GM18858 (cell line): ENCODE measurements around the gene OTOF.

Experiments used
- ATAC-seq: cut with Tn5 transposase; IDR thresholded peaks from one replicate; pipeline ENCODE4 v1.9.1; 2021; ENCODE audit not compliant: unreplicated experiment

The OTOF gene

GRCh38 chr2:26477911-26478253 is at the start of gene OTOF:
TSS of gene OTOF (minus strand) at chr2:26478124.
- ATAC-seq = no peak

DNA sequence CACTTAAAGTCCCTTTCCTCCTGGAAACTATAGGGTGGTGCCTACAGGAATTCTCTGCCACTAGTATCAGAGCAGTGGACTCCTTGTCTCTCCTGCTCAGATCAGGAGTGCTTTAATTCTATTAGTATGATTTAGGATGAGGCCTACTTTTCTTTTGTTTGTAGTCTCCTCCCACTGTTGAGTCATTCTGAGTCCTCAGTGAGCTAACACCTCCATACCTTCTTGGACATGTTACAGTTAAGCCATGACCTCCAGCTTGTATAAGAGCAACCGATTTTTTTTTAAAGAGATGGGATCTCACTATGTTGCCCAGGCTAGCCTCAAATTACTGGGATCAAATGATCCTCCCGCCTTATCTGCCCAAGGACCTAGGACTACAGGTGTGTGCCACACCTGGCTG is 48.7 kb upstream of the OTOF start:
- ATAC-seq = no peak

- no peak for ATAC-seq
These were observed 48.2 kb upstream of the OTOF start for GRCh38 chr2:26526105-26526504.

DNA sequence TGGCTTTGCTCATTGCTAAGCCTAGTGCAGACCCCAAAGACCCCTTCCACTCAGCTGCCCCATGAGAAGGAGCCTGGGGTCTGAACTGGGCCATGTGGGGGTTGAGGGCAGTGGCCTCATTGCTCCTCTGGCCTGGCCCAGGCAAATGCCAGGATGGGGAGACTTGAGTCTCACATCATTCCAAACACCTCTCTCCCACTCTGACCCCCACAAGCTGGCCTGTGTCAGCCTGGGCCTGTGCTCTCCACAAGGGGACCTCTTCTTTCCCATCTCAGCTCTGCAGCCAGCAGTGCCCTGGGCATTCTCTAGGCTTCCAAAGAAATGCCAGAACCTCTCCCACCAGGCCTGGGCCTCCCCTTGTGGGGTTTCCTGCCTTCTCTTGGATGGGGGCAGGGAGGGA is 45.8 kb upstream of the OTOF start:
- no peak for ATAC-seq

- ATAC-seq = no peak
These were observed 44.8 kb upstream of the OTOF start for GRCh38 chr2:26522751-26523171.

DNA sequence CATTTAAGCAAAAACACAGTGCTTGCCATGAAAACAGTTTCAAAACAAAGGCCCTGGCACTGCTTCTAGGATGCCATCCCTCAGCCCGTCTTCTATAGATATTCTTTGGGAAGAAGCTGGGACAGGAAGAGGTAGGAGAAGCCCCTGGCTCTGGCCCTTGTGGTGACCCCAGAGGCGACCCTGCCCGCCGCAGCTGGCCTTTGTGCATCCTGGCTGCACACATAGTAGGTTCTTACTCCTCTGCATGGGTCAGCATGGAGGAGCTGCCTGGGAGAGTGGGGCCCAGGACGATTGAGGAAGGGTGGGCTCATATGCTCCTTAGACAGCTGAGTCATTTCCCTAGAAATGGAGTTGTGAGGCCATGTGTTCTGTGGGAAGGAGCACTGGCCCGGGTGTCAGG is 44.4 kb upstream of the OTOF start:
- ATAC-seq = no peak

DNA sequence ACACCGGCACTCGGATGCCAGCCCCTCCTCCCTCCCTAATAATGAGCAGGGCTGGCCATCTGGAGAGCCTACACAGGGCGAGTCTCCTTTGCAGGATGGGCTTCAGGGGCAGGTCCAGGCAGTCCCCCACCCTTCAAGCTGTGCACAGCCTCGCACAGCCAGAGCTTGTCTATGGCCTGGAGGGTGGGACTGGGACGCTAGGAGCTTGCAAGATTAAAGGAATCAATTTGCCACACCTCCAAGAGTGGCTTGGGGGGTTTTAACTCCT is 43.9 kb upstream of the OTOF start:
- no peak for ATAC-seq

GRCh38 chr2:26521054-26521912 is 43.4 kb upstream of the OTOF start:
- no peak for ATAC-seq

DNA sequence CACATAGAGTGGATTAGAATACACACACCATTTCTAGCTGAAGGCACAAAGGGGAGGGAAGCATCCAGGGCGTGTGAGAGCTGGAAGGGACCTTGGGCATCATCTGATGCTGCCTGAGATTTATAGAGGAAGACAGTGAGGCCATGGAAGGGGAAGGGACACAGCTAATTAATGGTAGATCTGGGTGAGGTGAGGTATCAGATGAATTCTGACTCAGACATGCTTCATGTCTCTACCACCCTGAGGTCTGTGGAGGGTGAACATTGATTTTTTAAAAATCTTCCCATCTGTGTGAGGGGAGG is 42.2 kb upstream of the OTOF start:
- ATAC-seq = no peak

DNA sequence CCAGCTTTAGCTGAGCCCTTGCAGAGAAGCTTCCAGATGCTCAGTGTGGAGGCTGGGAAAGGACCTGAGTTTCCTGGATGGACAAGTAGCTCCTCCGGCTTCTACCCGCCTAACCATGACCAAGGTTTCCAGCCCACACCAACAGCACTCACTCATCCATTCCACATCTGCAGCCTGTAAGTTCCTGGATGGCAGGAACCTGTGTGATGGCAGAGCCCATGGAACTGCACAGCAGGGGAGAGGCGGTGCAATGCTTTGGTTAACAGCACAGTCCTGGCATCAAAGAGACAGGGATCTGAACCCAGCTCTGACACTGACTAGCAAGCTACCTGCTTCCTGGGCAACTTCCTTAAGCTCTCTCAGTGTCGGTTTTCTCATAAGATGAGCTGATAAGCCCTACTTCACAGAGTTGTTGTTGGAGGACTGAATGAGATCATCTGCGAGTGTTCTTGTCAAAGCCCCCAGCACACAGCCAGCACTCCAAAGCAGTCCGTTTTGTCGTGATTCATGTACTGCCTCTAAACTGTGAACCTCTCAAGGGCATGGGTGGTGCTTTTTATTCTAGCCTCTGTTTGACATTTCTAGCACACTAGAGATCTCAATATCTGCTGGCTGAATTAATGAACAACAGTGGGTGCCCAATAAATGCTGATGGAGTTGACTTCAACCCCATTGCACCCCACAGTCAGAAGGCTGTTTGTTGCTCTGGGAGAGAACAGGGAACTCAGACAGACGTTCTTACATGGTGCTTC is 41.6 kb upstream of the OTOF start:
- ATAC-seq = no peak

DNA sequence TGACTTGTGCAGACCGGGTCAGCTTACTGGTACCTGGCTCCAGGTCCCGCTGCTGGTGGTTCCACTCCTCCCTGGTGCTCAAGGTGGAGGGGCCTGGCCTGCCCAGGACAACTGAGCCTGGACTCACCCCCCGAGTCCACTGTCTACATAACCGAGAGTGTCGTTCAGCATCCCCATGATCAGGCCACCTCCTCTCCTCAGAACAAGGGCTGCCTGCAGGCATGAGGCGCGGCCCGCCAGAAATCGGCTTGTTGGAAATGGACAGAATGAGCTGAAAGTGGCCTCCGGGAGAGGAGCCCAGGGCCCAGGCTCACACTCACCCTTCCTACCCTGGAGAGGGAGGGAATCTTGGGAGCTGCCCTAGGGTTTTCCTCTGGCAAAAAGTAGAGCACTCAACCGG is 38.9 kb upstream of the OTOF start:
- no peak for ATAC-seq

DNA sequence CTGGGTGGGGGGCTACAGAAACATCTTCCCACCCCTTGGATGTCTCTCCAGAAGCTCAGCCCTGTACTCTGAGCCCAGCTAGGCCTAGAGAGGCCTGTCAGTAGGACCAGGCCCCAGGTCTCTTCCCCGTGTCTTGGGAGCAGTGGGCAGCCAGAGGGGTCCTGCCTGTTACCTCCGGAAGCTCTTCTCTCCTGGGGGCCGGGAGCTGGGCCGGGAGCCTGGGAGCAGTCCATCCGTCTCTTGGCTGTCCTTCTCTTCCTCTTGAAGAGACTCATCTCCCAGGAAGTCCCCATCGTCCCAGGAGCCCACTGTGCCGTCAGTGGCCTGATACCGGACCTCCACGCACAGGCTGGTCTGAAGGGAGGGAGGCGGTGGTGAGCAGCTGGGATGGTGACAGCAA is 38.3 kb upstream of the OTOF start:
- ATAC-seq = no peak

DNA sequence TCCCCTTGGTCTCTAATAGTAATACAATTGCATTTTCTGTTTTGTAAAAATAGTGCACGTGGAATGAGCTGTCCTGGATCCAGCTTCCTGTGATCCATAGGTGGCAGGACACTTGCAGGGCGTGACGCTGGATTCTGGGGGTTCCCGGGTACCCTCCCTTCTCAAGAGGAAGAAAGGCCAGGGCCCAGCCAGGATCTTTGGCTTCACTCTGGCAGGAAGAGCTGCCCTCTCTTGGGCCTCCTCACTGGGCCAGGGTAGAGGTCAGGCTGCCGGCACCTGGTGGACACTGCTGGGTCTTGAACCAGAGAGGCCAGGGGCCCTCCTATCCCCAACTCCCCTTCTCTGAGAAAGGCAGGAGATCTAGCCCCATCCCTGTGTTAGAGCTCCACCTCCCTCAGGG is 37.8 kb upstream of the OTOF start:
- ATAC-seq = no peak

- ATAC-seq = no peak
These were observed 36.1 kb upstream of the OTOF start for GRCh38 chr2:26514045-26514444.

DNA sequence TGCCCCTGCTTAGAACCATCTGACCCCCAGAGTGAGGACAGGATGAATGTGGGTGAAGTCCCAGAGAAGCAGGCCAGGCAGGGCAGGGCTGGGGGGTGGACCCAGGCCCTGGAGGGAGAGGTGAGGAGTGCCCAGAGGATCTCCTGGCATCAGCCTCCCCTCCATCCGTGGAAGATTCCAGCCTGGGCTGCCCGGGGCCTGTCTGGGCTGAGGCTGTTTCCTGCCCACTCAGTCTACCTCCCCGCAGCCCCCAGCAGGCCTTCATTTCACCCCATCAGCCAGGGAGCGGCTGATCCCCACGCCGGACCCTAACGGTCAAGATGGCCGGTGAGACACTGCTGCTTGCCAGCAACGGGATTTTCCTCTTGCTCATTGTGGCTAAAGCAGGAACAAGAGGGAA is 35.3 kb upstream of the OTOF start:
- ATAC-seq = no peak

- no peak for ATAC-seq
These were observed 33.5 kb upstream of the OTOF start for GRCh38 chr2:26511466-26511865.

- ATAC-seq = no peak
These were observed 32.5 kb upstream of the OTOF start for GRCh38 chr2:26510344-26510973.

- no peak for ATAC-seq
These were observed 31.2 kb upstream of the OTOF start for GRCh38 chr2:26509141-26509540.

- no peak for ATAC-seq
These were observed 30.0 kb upstream of the OTOF start for GRCh38 chr2:26507932-26508331.

- ATAC-seq = no peak
These were observed 29.2 kb upstream of the OTOF start for GRCh38 chr2:26507088-26507487.

GRCh38 chr2:26506279-26506678 is 28.4 kb upstream of the OTOF start:
- no peak for ATAC-seq

DNA sequence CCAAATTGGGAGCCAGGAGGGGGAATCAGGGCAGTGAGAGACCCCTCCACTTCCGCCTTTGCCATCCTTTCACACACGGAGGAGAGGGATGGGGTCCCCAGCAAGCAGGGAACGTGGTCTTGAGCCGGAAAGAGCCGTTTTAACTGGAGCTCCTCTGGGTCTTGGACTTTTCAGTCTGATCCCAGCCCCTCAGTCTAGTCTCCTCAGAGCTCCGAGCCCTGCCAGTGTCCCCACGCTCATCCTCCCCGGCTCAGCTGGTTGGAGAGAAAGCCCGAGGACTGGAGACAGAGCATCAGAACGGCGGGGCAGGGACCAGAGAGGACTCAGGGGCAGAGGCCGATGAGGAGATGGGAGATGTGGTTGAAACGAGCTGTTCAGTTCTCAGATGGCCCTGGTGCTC is 26.1 kb upstream of the OTOF start:
- ATAC-seq = no peak
